Retinal pigment epithelial cell (primary cell): ENCODE data around the gene GAS6.
"Not testable (repeated sequence)": the region's sequence is repeated elsewhere in the genome, so short reads cannot be mapped to it uniquely, and the experiment has no call there.

Experiments
- DNase-seq: peaks from one replicate; pipeline ENCODE4 v3.0.0-alpha.2; 2010; ENCODE audit warnings: low read depth
- H3K4me3 ChIP-seq: 2 replicates; pipeline ENCODE4 v1.5.1; 2011; ENCODE audit warnings: mild to moderate bottlenecking, low read length, control low read depth, moderate library complexity
- CTCF ChIP-seq: conservative IDR thresholded peaks from 2 replicates; pipeline ENCODE4 v1.5.1; 2011; ENCODE audit warnings: low read depth, low read length, control low read depth, inconsistent platforms

The GAS6 gene

GRCh38 chr13:113869263-113869662, 5.4 kb upstream of the GAS6 start:
- TF ChIP-seq CTCF, result no peak
- H3K4me3 ChIP-seq, result no peak overlapping the region
- DNase-seq, result no peak

DNA sequence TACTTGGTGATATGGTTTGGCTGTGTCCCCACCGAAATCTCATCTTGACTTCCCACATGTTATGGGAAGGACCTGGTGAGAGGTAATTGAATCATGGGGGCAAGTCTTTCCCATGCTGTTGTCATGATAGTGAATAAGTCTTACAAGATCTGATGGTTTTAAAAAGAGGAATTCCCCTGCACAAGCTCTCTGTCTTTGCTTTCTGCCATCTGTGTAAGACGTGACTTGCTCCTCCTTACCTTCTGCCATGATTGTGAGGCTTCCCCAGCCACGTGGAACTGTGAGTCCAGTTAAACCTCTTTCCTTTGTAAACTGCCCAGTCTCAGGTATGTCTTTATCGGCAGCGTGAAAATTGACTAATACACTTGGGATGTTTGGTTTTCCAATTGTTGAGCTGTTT, 4.0 kb upstream of the GAS6 start:
- DNase-seq, H3K4me3 ChIP-seq: not testable (repeated sequence)

DNA sequence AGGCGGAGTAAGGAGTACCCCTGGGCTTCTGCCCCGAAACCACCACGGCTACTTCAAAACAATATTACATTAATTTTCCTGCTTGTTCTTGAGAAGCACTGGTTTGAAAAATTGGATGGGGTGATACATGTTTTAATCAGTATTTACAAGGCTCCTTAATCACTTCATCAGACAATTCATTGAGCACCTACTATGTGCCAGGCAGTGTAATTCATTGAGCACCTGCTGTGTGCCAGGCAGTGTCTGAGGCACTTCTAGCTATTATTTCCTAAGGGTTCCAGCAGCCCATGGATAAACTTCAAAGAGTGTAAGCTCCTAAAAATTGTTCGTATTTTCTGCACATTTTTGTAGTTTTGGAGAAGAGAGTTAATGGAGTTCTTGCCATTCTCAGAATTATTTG, 1.6 kb upstream of the GAS6 start:
- no peak overlapping the region for H3K4me3 ChIP-seq
- no peak for TF ChIP-seq CTCF
- DNase-seq, result no peak

GRCh38 chr13:113864273-113864890, 506 bp upstream of the GAS6 start:
- no peak for TF ChIP-seq CTCF
- H3K4me3 ChIP-seq, result peak overlapping the region; percentile 72
- no peak for DNase-seq

DNA sequence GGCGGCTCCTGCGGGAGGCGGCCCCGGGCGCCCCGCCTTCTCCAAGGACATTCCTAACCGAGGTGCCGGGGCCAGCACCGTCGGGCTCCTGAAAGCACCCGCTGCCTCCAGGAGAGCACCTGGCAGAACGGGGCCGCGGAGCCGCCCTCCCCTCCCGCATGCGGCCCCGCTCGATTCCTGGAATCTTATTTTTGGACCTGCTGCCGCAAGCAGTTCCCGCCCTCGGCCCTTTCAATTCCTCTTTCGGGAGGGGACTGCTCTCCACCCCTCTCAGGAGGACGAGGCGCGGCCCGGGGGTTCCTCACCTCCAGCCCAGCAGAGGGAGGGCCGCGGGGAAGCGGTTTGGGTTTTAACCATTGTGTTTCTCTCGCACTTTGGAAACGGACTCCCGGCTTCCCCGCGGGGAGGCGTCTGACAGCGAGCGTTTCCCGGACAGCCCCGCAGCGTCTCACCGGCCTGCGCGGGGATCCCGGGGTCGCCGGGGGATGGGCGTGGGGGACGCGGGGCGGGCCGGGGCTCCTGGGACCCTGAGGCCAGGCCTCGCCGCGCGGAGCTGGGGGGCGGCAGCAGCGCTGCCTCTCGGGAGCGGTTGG, 849 bp downstream of the GAS6 start:
- peak overlapping the region; percentile 50 for H3K4me3 ChIP-seq
- DNase-seq, result no peak
- peak; percentile 8 for TF ChIP-seq CTCF

- no peak for TF ChIP-seq CTCF
- peak overlapping the region; percentile 50 for H3K4me3 ChIP-seq
- no peak for DNase-seq
These were observed 1.5 kb downstream of the GAS6 start for GRCh38 chr13:113862191-113862930.

- no peak overlapping the region for H3K4me3 ChIP-seq
- no peak for DNase-seq
- TF ChIP-seq CTCF, result no peak
These were observed 2.3 kb downstream of the GAS6 start for GRCh38 chr13:113861433-113862030.
